Anterior cingulate cortex (tissue), 58 donors: ENCODE data around the gene RRBP1.

Experiments
- DNase-seq, 58 donors: peaks; one replicate each; lab custom pipeline; 2025; lab: John Stamatoyannopoulos, UW

Gene RRBP1

GRCh38 chr20:17566345-17566744 is 115.7 kb downstream of the RRBP1 start:
- no peak for DNase-seq

DNA sequence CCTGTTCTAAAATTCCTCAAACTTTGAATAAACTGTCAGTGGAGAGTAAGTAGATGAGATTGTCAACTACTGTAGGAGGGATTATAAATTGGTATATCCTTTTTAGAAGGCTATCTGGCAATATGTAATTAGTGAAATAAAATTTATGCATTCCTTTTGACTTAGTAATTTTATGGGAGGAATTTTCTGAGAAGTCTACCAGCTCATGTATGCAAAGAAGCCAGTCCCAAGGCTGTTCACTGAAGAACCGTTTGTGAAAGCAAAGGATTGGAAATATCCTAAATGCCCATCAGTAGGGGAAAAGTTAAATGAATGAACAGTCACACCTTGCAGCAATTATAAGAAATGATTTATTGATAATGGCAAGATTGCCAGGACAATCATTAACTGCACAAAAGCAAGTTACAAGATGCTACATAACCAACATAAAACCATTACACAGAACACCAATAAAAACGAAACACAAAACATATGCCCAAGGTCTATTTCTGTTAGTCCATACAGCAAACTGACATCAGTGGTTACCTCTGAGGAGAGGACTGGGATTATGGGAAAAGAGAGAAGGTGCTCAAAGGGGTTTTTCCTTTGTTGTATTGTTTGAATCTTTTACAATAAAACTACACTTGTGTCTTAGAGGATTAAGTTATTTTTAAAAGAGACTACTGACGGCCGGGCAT is 116.7 kb downstream of the RRBP1 start:
- no peak for DNase-seq
